Right lobe of liver (tissue), 4 donors: Measurements from ENCODE around the gene NEMP2.

ENCODE experiments used
- POLR2A ChIP-seq: fragments of 450-650 bp; IDR thresholded peaks from one replicate; pipeline ENCODE4 v1.6.1; 2017; ENCODE audit warnings: antibody characterized with exemption, mild to moderate bottlenecking
- TF ChIP-seq, protein P1 (sequence below), 4 donors: fragments of 200-600 bp in 3 of 4; fragments of 450-650 bp in 1 of 4; IDR thresholded peaks; one replicate each; pipeline versions ENCODE4 v1.5.1 to v1.8.0; 2016 to 2022; ENCODE audit warnings: antibody characterized with exemption in 4 of 4, mild to moderate bottlenecking in 2 of 4
- donor health status: DM: no; HTN: no; CAD: no.
- donor health status: DM: no; HTN: no; CAD: no.
- donor health status: DM: no; HTN: yes; CAD: no.

DNA sequence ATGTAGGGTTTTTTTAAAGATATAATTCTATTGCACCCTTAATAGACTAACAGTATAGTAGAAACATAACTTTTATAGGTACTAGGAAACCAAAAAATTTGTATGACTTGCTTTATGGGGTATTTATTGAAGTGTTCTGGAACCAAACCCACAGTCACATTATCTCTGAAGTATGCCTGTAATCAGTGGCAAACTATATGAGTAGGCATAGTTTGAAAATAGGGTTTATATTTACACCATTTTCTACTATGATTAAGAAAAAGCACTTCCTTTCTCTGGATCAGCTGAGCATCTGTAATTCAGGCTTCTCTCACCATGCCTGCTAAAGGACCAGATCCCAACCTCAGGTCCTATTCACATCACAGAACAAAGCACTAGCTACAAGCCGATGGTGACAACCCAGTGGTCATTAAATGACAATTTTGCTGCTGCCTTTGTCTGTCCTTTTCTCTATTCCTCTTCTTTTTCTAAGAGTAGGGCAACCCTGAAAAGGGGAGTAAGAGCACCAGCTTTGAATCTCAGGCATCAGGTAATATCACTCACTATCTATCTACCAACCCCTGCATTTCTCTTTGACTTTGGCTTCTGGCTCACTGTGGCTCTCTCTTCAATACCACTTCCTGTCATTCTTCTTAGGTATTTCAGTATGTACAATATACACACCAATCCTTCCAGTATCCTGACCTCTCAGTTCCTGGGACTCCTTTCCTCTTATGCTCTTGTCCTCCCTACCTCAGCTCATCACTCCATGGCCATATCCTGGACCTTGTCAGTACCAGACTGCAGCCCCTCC is 14.4 kb downstream of the NEMP2 start:
- TF ChIP-seq, protein P1, sequence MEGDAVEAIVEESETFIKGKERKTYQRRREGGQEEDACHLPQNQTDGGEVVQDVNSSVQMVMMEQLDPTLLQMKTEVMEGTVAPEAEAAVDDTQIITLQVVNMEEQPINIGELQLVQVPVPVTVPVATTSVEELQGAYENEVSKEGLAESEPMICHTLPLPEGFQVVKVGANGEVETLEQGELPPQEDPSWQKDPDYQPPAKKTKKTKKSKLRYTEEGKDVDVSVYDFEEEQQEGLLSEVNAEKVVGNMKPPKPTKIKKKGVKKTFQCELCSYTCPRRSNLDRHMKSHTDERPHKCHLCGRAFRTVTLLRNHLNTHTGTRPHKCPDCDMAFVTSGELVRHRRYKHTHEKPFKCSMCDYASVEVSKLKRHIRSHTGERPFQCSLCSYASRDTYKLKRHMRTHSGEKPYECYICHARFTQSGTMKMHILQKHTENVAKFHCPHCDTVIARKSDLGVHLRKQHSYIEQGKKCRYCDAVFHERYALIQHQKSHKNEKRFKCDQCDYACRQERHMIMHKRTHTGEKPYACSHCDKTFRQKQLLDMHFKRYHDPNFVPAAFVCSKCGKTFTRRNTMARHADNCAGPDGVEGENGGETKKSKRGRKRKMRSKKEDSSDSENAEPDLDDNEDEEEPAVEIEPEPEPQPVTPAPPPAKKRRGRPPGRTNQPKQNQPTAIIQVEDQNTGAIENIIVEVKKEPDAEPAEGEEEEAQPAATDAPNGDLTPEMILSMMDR (IDR thresholded peaks at IDR 0.05) = no peak
- no peak for TF ChIP-seq POLR2A
